Aorta (tissue), 5 donors: ENCODE results near the gene PPTC7. TPM values are rescaled to one million over a fixed set of nuclear protein-coding genes. Genes with fewer than 3 reads are reported as not detected.
"Not testable (repeated sequence)": the region's sequence is repeated elsewhere in the genome, so short reads cannot be mapped to it uniquely, and the experiment has no call there.

Experiments used
- ATAC-seq: fragments of 200-7000 bp; cut with Tn5 transposase; one replicate; pipeline ENCODE4 v1.9.1; 2022; ENCODE audit warnings: moderate library complexity; ENCODE audit not compliant: low FRiP score
- DNase-seq, 2 donors: peaks; one replicate each; pipeline ENCODE4 v3.0.0-alpha.2; 2020
- H3K27ac ChIP-seq, 2 donors: one replicate each; pipeline ENCODE4 v1.5.1; 2013; ENCODE audit warnings: low read length in 2 of 2, mild to moderate bottlenecking in 2 of 2, moderate library complexity in 2 of 2, control low read depth in 1 of 2, inconsistent platforms in 1 of 2, low read depth in 1 of 2
- H3K27me3 ChIP-seq, 2 donors: one replicate each; pipeline ENCODE4 v1.6.1; 2013; ENCODE audit warnings: control low read depth in 1 of 2, low read length in 1 of 2, mild to moderate bottlenecking in 1 of 2, moderate library complexity in 1 of 2; ENCODE audit not compliant: insufficient read depth in 2 of 2, control insufficient read depth in 1 of 2
- H3K36me3 ChIP-seq, 2 donors: one replicate each; pipeline ENCODE4 v1.6.1; 2013; ENCODE audit warnings: control low read depth in 1 of 2, low read length in 1 of 2, mild to moderate bottlenecking in 1 of 2; ENCODE audit not compliant: insufficient read depth in 2 of 2, control insufficient read depth in 1 of 2
- H3K4me1 ChIP-seq, 2 donors: one replicate each; pipeline ENCODE4 v1.6.1; 2013; ENCODE audit warnings: low read length in 2 of 2, control low read depth in 1 of 2, mild to moderate bottlenecking in 1 of 2, moderate library complexity in 1 of 2; ENCODE audit not compliant: insufficient read depth in 2 of 2, control insufficient read depth in 1 of 2
- H3K4me3 ChIP-seq, 2 donors: one replicate each; pipeline ENCODE4 v1.5.1; 2013; ENCODE audit warnings: low read length in 2 of 2, control low read depth in 1 of 2, mild to moderate bottlenecking in 1 of 2
- H3K9me3 ChIP-seq: one replicate; pipeline ENCODE4 v1.6.1; 2013; ENCODE audit warnings: mild to moderate bottlenecking, low read length; ENCODE audit not compliant: control insufficient read depth
- WGBS, 2 donors: extraction: QIAGEN DNeasy Blood & Tissue Kit; methylation state at CpG; one replicate each; pipeline ENCODE4 v1.1.7; 2013; 5-methylcytosine and 5-hydroxymethylcytosine counted together
- intact Hi-C, 2 donors: fragments of 100-400 bp; cut with DNase I; formaldehyde crosslinking; loops; one replicate each; pipeline versions ENCODE4 v1.14.2 to v1.15.0; 2022
- polyA plus RNA-seq, 2 donors: library from polyadenylated mRNA; stranded (reverse); fragments of 200-250 nt; gene quantifications; one replicate each; pipeline ENCODE4 v1.2.3, GENCODE V29; 2013
- total RNA-seq, 2 donors: library from RNA; stranded (reverse); fragmentation: NEBNext Ultra II Directional; extraction: Animal tissue kit (Norgen Biotek cat#: 25700); gene quantifications; one replicate each; pipeline ENCODE4 v1.2.1, GENCODE V29; 2021
- donor health status: healthy with polysubstance abuse.
- donor health status: Bipolar disorder and iron deficiency.
- donor health status: DM: no; HTN: no; CAD: no.
- donor health status: DM: no; HTN: no; CAD: no.
- donor health status: DM: yes; HTN: yes; CAD: no.

The PPTC7 gene
- total and polyA plus RNA-seq, 4 donors, result 8.5 to 21.8 (median 13.3) TPM

DNA sequence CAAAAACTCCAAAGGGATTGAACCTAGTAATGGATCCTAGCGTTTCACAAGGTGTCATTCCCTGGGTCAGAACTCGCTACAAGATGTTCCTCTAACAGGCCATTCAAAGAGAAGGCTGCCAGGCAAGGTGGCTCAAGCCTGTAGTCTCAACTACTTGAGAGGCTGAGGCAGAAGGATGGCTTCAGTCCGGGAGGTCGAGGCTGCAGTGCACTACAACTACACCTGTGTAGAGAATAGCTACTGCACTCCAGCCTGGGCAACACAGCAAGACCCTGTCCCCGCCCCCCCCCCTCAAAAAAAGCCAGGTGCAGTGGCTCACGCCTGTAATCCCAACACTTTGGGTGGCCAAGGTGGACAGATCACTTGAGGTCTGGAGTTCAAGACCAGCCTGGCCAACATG lies 14.4 kb downstream of the PPTC7 start:
- WGBS, 2 donors, result 96 to 97% methylated on average over 6 of the region's 6 CpGs
- H3K27ac ChIP-seq, result no peak overlapping the region
- H3K27me3 ChIP-seq, result no peaks in the 10 kb centered on the region
- H3K36me3 ChIP-seq, result no peaks in the 10 kb centered on the region
- intact Hi-C loops, result no loop called here
- peaks cover 0 to 1% of the 10 kb centered on the region in 2 donors for H3K4me1 ChIP-seq
- no peak for DNase-seq
- ATAC-seq, result no peak
- no peaks in the 10 kb centered on the region for H3K9me3 ChIP-seq
- H3K4me3 ChIP-seq, result no peak overlapping the region

DNA sequence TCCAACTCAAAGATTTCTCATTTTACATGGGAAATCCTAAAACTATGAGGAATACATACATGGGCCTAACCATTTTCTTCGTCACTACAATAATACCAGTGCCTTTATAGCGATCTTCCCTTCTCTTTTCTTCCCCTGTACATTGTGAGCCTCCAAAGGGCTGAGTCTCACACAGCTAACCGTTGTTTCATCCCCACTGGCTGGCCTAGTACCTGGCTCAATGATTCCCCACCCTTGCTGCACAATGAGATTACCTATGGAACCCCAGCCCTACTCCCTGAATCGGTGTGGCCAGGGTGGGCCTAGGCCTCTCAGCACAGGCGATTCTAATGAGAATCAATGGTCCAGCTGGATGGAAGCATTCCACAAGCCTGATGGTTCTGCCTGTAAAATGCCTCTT lies 16.1 kb downstream of the PPTC7 start:
- Histone ChIP-seq H3K27me3 (no peaks in the 10 kb centered on the region), H3K27ac (no peak overlapping the region), H3K4me1 (peaks cover 0 to 1% of the 10 kb centered on the region in 2 donors), H3K4me3 (no peak overlapping the region), H3K36me3 (no peaks in the 10 kb centered on the region), H3K9me3 (no peaks in the 10 kb centered on the region)
- intact Hi-C loops, result no loop called here
- whole genome bisulfite sequencing, 2 donors, result 95 to 97% methylated on average over 5 of the region's 5 CpGs
- DNase-seq (no peak), ATAC-seq (no peak)

DNA sequence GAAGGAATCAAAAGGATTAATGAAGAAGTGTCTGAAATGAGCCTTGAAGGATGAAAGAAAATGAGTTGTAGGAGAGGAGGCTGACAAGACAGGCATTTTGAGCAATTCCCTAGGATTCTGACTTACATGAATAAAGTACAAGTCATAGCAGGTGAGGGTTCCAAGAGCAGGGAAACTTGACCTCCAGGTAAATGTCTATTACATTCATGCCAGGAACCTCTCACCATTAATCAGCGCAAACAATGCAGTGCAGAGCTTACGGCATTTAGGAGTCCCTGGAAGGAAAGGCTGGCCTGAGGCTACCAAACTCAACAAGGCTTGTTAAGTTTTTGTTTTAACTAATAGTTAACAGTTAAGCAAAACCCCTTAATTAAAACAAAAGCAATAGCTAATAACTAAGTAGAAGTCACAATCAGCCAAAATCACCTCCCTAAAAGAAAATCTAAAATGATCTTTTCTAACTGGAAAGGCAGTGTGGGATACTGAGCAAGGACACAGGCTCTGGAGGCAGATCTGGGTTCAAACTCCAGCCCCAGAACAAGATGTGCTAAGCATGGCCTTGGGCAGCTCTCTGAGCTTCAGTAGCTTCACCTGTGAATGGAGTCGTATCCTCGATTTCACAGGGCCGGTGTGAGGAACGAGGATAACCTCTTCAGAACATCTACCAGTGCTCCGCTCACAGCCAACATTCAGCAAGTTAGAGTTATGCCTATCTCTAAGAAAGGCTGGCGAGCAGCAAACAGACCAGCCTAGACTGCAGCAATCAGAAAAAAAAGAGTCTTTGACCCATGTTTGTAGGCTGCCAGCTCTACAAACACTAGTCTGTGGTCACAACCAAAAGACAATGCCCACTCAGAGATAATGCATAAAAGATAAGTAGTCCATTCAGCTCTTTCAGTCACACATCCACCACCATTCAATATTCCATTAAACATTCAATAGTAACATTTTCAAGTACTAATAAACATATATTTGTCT lies 16.9 kb downstream of the PPTC7 start:
- ATAC-seq, result no peak
- Histone ChIP-seq H3K27me3 (no peaks in the 10 kb centered on the region), H3K9me3 (no peaks in the 10 kb centered on the region), H3K27ac (no peak overlapping the region), H3K4me1 (peaks cover 0 to 1% of the 10 kb centered on the region in 2 donors), H3K36me3 (no peaks in the 10 kb centered on the region), H3K4me3 (no peak overlapping the region)
- intact Hi-C loops, result no loop called here
- DNase-seq, result no peak
- WGBS, 2 donors, result 91 to 95% methylated on average over 8 of the region's 8 CpGs

DNA sequence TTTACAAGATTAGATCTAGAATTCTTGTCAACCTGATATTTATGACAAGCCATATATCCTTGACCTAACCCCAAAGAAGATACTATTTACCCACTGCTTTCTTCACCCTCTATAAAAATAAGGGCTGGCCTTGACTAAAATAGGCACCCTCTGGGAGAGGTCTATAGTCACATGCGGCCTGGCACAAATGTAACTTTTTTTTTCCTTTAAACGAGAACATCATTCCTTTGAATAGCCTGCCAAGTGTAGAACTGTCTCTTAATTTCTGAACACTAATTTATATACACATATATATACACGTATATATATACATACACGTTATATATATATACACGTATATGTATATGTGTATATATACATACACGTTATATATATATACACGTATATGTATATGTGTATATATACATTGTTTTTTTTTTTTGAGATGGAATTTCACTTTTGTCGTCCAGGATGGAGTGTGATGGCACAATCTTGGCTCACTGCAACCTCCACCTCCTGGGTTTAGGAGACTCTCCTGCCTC lies 18.6 kb downstream of the PPTC7 start:
- H3K4me3 ChIP-seq, result no peak overlapping the region
- no peak for DNase-seq
- ATAC-seq, result no peak
- 66 to 71% methylated on average over 8 of the region's 8 CpGs for WGBS, 2 donors
- no peaks in the 10 kb centered on the region for H3K9me3 ChIP-seq
- no peaks in the 10 kb centered on the region for H3K27me3 ChIP-seq
- no peaks in the 10 kb centered on the region for H3K36me3 ChIP-seq
- intact Hi-C loops, result no loop called here
- peaks cover 0 to 1% of the 10 kb centered on the region in 2 donors for H3K4me1 ChIP-seq
- H3K27ac ChIP-seq, result no peak overlapping the region

DNA sequence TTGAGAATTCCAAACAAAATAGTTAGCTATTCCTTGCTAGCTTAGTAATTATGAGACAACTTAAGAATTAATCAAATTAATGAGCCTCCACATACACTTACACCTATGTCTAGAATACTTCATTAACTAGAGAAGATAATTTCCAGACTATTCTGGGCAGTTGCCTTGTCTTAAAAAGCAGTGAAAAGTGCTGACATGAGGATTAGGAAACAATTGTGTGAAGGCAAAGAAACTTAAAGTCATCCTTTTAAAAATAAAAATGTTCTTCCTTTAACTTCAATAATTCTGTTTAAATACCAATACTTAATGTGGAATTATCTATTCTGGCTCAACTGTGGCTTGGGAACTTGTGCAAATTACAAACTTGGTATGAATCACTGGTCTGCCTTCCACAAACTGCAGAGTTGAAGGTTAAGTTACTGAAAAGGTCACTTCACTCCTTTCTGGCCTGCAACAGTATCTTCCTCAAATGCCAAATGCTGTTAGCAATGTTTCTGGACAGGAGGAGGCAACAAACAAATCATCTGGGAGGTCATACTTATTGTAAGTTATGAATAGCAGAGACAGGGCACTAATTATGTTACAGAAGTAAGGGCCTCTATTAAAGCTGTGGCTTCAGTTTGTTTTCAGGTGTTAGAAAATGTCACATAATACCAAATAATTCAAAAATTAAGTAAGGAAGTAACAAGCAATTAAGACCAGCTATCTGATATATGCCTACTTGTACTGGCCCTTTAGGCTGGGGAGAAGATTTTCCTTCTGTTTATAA lies 19.2 kb downstream of the PPTC7 start:
- no peak for DNase-seq
- intact Hi-C loops, result no loop called here
- Histone ChIP-seq H3K27me3 (no peaks in the 10 kb centered on the region), H3K27ac (no peak overlapping the region), H3K9me3 (no peaks in the 10 kb centered on the region), H3K36me3 (no peaks in the 10 kb centered on the region), H3K4me1 (peaks cover 0 to 1% of the 10 kb centered on the region in 2 donors), H3K4me3 (no peak overlapping the region)
- ATAC-seq, result no peak

DNA sequence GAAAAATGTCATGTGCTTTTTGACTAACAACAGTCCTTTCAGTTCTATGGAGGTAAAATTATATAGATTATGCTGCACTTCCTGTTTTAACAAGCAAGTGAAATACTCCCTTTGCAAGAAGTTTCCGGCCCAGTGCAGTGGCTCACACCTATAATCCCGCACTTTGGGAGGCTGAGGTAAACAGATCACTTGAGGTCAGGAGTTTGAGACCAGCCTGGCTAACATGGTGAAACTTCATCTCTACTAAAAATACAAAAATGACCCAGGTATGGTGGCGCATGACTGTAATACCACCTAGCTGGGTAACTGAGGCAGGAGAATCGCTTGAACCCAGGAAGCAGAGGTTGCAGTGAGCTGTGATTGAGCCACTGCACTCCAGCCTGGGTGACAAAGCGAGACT lies 20.7 kb downstream of the PPTC7 start:
- intact Hi-C loops, H3K9me3 ChIP-seq, DNase-seq, ATAC-seq, H3K4me1 ChIP-seq, H3K36me3 ChIP-seq, H3K27ac ChIP-seq, H3K4me3 ChIP-seq, H3K27me3 ChIP-seq: not testable (repeated sequence)
- 86 to 88% methylated on average over 5 of the region's 5 CpGs for WGBS, 2 donors

DNA sequence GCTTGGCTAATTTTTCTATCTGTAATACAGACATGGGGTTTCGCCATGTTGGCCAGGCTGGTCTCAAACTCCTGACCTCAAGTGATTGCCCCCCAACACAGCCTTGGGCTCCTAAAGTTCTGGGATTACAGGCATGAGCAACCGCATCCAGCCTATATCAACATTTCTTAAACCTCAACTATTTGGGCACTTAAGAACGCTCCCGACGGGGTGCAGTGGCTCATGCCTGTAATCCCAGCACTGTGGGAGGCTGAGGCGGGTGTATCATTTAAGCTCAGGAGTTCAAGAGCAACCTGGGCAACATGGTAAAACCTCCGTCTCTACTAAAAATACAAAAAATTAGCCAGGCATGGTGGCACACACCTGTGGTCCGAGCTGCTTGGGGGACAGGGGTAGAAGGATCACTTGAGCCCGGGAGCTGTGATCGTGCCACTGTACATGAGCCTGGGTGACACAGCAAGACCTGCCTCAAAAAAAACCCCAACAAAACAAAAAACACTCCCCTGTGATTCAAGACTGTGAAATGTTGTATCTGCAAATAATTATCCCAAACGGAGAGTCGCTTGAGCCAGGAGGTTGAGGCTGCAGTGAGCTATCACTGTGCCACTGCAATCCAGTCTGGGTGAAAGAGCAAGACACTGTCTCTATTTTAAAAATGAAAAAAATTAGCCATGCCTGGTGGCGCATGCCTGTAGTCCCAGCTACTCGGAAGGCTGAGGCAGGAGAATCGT lies 21.5 kb downstream of the PPTC7 start:
- no peaks in the 10 kb centered on the region for H3K4me1 ChIP-seq

DNA sequence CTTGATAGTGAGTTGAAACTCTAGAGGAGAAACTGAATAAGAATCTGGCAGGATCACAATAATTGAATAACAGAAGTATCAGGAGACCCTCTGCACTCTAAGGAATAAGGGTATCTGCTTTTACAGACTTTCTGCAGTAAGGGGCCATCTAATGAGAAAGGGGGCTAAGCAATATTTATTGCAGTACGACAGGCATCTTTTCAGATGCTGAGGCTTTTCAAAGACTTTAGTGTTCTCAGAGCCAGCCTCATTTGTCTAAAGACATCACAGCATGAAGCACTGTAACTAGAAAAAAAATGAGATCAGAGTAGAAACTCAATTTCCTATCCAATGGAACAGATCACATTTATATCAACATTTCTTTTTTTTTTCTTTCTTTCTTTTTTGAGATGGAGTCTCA lies 22.2 kb downstream of the PPTC7 start:
- intact Hi-C loops, result no loop called here
- 73 to 84% methylated on average over 1 of the region's 1 CpG for WGBS, 2 donors
- no peak for ATAC-seq
- H3K9me3 ChIP-seq, result no peaks in the 10 kb centered on the region
- no peak overlapping the region for H3K27ac ChIP-seq
- no peaks in the 10 kb centered on the region for H3K36me3 ChIP-seq
- no peaks in the 10 kb centered on the region for H3K27me3 ChIP-seq
- DNase-seq, result no peak
- H3K4me1 ChIP-seq, result no peaks in the 10 kb centered on the region
- no peak overlapping the region for H3K4me3 ChIP-seq

More for the DNA sequence above, 21.5 kb downstream of the PPTC7 start:
- Histone ChIP-seq H3K9me3 (no peaks in the 10 kb centered on the region), H3K36me3 (no peaks in the 10 kb centered on the region), H3K4me3 (no peak overlapping the region), H3K27me3 (no peaks in the 10 kb centered on the region), H3K27ac (no peak overlapping the region)
- DNase-seq (no peak), ATAC-seq (no peak)
- intact Hi-C loops, result no loop called here
- WGBS, 2 donors, result 91 to 92% methylated on average over 15 of the region's 15 CpGs
